Tongue (tissue), 2 donors: ENCODE measurements around the gene PRMT2. TPM values are rescaled to one million over a fixed set of nuclear protein-coding genes. Genes with fewer than 3 reads are reported as not detected.
"Not testable (repeated sequence)": the region's sequence is repeated elsewhere in the genome, so short reads cannot be mapped to it uniquely, and the experiment has no call there.

Source experiments
- DNase-seq: peaks from one replicate; pipeline ENCODE4 v3.0.0-alpha.2; 2015
- total RNA-seq: library from RNA; depleted of rRNA; stranded (reverse); fragments of >200 nt; gene quantifications from one replicate; pipeline ENCODE4 v1.2.3, GENCODE V29; 2014

The PRMT2 gene
- total RNA-seq, 1 donor from 2014 or later = 128 TPM

DNA sequence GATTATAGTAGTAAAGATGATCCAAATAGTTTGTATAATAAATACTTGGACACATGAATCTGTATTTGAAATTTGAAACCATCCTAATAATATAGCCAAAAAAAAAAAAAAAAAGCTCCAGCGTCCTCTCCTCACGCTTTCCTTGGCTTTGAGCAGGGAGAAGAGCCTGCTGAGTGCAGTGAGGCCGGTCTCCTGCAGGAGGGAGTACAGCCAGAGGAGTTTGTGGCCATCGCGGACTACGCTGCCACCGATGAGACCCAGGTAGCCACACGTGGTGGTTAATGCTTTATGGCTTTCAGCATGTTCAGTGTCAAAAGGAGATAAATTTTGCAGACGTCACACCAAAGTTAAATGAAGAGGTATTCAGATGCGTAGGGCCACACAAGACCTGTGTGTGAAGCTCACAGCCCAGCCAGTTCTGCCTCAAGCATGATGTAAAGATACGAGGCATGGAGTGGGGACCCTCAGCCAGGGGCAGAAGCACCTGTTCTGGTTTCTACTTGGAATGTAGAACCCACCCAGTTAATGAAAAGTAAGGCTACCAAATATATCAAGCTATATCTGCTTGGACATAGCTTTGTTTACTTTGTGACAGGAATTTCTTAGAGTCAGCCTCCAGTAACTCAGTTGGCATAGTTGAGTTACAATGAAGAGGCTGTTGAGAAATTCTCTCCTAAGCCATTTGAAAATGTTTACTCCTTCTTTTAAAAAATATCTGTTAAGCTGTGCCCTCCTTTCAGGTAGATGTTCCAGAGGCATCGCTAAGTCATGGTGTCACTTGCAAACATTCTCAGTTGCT is 8.1 kb downstream of the PRMT2 start:
- DNase-seq = no peak

DNA sequence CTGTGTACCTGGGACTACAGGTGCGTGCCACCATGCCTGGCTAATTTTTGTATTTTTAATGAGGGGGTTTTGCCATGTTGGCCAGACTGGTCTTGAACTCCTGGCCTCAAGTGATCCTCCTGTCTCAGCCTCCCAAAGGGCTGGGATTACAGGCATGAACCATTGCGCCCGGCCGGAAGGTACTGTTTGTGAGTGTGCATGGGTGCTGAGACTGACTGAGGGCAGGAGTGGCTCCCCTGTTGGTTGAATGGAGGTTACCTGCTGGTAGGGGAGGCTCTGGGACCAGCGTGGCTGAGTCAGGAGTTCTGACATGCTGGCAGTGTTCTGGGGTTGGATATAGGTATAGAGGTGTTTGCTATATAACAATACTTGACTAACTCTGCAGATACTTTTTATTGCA is 10.4 kb downstream of the PRMT2 start:
- DNase-seq = no peak

DNA sequence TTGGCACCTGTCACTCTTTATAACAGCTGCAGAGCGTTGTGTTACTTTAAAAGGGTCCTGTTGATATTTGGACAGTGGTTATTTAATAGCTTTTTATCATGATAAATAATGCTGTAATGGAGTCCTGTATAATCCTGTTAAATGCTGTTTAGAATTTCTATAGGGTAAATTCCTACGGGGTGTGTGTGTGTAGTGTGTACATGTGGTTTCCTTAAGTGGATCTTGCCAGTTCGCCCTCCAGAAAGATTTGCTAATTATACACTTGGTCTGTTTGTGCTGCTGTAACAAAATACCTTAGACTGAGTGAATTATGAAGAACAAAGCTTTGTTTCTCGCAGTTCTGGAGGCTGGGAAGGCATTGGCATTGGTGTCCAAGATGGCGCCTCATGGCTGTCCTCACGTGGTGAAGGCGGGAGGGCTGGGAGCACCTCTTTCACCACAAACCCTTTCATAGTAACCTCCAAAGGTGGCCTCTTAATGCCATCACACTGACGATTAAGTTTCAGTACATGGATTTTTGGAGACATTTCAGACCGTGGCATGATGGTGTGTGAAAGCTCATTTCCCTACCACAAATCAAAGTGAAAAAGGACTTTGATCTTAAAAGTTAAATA is 11.2 kb downstream of the PRMT2 start:
- DNase-seq = no peak

DNA sequence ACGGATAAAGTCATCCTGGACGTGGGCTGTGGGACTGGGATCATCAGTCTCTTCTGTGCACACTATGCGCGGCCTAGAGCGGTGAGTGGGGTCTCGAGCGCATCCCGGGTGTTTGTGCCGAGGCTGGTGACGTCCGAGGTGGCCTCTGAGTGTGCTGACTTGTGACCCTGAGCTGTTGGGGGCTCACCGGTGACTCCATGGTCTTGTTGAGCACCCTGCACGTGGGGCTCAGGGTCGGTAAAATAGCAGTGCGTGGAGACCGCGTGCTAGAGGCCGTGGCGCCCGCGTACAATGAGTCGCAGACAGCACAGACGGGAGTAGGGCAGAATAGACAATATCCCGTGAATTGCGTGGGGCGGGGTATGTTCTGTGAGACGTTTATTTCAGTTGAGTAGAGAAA is 13.1 kb downstream of the PRMT2 start:
- DNase-seq = no peak

DNA sequence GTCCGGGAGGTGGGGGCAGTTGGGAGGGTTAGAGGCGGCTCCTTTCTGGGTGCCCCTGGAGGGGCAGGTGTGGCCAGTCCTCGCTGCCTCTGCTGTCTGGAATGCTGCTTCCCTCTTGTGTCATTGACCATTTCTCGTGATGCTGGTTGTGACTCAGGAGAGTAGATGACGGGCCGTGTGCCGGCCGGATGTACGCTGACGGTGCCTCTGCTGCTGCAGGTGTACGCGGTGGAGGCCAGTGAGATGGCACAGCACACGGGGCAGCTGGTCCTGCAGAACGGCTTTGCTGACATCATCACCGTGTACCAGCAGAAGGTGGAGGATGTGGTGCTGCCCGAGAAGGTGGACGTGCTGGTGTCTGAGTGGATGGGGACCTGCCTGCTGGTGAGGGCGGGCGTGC is 13.9 kb downstream of the PRMT2 start:
- DNase-seq = no peak

DNA sequence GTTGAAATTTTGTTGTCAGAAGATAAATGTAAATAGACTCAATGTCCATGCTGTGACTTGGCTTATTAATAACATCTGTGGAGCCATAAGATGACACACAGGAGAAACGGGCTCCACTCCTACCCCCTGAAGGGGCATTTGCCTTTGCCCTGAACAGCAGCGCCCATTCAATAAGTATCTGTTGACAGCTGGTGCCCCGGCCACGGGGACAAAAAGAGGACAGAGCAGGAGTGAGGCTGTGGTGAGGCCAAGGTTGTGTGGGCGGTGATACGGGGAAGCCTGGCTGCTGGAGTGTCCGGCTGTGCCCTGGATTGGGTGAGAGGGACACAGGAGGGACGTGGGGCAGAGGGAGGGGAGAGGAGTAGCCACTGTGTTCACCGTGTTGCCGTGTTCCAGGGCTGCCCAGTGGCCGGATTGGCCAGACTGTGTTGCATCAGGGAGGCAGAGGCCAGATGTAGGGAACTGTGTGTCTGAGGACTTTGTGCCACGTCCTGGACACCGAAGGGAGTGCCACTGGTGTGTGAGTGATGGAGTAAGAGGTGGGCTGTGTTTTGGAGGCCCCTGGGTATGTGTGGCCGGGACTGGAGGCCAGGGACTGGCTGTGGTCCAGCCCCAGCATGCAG is 15.1 kb downstream of the PRMT2 start:
- DNase-seq = no peak

DNA sequence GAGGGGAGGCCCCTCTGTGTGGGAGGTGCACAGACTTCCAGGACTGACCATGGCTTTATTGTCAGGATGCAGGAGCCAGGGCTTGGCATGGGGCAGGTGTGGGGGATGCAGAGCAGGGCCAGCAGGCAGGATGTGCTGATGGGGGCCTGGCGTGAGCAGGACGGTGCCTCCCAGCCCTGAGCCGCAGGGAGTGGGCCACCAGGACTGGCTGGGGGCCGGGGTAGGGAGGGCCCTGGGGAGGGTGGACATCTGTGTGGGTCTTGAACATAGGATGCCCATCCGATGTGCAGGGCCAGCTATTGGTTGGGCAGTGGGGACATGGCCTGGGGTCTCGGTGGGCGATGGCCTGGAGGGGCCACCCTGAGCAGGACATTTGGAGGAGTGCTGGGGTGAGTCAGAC is 15.6 kb downstream of the PRMT2 start:
- DNase-seq = no peak

DNA sequence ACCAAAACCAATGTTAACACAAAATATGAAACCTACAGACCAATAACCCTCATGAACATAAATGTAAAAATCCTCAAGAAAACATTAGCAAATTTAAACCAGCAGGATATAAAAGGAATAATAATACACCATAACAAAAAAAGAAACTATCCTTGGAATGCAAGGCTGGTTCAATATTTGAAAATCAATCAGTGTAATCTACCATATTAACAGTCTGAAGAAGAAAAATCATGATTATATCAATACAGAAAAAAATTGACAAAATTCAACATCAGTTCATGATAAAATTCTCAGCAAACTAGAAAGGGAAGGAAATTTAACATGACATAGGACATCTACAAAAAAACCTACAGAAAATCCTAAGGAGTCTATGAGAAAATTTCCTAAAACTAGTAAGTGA is 19.8 kb downstream of the PRMT2 start:
- no peak for DNase-seq

DNA sequence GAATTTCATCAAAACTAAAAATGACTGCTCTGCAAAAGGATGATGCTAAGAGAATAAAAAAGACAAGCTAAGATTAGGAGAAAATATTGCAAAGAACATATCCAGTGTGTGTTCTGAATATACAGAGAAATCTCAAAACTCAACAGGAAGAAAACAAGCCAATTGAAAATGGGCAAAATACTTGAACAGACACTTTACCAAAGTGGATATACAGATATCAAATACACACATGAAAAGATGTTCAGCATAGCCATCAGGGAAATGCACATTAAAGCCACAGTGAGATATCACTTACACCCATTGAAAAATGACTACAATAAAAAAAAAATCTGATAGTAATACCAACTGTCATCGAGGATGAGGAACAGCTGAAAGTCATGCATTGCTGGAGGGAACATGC is 21.3 kb downstream of the PRMT2 start:
- DNase-seq = no peak

DNA sequence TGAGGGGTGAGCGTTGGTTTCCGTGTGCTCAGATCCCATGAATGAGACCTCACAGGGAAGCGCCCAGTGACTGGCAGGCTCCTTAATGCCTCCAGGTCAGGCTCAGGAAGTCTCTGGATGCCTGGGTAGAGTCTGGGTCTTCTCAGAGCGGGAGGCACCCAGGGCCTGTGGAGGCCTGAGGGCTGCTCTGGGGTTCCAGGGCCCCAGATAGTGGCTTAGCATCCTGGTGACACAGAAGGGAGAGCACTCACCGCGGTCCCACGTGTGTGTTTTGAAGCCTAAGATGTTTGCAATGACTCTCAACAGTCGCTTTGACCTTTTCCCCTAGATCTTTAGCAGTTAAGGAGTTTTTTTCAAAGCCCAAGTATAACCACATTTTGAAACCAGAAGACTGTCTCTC is 25.0 kb downstream of the PRMT2 start:
- DNase-seq = no peak

DNA sequence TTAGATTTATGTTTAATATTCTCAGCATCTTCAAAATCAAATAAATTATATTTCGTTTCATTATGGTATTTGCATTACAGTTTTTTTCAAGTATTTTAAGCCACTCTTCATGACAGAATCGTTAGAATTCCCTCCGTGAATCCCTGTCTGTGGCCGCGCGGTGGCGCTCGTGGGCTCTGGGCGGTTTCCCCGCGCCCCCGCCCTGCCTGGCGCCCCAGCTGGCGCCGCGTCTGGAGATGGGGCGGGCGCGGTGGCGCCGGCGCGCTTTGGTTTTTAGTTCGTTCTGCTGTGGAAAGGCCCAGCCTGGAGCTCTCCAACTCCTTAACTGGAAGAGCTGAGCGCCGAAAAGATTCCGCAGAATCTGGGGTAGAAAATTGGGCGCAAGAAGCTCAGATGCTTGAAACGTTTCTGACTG is 25.7 kb downstream of the PRMT2 start:
- DNase-seq = peak; percentile 93

DNA sequence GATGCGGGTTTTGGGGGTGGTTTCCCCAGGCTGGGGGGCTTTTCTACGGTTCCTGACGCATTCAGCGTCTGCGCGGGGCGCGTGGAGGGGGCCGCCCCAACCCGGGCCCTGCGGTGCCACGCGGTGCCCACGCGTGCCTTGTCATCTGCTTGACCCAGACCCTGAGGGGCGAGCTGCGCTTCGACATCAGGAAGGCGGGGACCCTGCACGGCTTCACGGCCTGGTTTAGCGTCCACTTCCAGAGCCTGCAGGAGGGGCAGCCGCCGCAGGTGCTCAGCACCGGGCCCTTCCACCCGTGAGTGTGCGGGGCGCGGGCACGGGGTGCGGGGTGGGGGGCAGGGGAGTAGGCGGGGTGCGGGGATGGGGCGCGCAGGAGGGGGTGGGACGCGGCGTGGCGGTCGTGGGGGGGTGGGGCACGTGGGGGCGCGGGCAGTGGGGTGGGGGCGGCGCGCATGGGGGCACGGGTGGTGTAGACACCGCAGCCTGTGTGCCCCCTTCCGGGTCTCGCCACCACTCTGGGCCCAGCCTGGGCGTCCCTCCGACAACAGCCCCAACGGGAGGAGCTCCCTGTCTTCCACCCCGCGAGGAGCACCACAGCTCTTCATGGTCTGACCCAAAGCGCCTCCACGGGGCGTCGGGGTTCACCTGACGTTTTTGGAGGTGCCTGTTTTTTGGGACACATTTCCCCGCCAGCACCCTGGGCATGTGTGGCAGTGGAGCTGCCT is 26.3 kb downstream of the PRMT2 start:
- no peak for DNase-seq

DNA sequence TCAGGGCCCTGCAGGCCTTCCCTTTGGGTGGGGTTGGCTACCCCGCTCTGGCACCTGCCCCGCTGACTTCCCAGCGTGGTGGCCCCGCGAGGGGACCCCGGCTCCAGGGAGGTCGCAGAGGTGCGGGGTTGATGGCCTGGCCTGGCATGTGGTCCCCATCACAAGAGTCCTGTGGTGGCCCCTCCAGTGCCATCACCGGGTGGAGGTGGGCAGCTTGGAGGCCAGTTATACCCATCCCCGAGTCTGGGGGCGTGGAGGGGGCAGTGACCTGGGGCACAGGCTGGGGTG is 26.8 kb downstream of the PRMT2 start:
- DNase-seq = no peak

DNA sequence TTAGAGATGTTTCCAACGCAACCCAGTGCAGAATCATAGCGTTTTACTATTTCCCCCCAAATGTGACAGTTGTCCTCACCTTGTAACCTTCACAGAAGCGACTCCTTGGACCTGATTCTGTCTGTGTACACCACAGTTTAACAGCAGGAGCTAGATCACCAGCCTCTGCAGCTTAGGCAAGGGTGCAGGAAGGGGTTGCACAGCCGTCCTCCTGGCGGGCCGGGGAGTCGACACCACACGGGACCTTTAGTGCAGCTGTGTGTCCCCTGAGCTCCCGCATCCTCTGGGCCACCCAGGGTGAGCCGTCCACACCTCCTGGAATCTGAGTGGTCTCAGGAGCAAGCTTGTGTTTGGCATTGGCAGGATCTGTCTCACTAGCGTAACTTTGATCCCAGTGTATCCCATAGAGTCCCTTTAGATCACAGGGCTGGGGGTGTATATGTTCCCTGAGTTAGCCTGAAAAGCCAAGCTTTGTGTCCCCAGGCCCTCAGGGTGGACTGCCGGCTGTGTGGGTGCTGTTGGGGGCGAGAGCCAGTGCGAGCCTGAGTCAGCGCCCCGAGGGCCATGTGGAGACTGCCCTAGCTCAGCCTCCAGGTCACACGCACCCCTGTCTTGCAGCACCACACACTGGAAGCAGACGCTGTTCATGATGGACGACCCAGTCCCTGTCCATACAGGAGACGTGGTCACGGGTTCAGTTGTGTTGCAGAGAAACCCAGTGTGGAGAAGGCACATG is 27.5 kb downstream of the PRMT2 start:
- no peak for DNase-seq

DNA sequence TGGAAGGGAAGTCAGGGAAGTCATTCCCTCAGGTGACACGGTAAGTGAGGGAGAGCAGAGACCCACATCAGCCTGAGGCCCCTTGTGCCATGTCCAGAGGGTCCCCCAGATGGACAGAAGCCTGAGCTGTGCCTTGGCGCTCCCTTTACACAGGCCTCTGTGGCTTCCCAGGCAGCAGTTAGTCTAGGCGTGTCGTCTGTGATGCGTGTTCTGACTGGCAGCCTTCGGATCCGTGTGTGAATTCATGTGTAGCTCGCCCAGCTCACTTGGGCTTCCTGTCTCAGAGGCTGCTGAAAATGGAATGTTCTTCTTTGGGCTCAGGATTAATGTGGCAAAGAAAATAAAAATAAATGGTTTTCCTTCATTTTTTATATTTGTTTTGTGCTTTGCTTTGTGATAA is 28.3 kb downstream of the PRMT2 start:
- no peak for DNase-seq

DNA sequence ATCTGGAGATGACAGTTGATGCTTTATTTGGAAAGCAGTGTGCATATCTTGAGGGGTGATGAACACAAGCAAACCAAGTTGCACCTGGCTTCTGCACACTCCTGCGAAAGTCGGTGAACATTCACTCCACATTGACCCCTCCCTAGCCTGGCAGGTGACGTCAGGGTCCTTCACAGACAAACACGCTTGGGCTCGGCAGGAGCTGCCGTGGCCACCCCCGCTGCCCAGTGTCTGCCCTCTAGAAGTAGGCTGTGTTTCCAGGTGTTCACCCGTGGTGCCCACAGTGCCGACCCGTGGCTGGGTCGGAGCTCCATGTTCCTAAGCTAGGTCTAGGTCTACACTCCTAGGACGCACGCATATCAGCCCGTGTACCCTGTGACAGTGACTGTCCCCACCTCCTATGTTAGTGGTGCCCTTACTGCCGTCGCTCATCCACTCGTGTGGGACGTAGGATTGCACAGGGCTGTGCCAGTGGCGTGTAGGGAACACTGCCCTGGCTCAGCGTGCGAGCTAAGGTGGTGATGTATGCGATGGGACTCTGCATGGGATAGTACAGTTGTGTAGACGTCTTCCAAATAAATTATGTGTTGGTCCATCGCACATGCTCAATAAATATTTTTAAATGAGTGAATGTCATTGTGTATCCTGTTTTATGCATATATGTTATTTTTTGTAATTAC is 29.0 kb downstream of the PRMT2 start:
- no peak for DNase-seq

DNA sequence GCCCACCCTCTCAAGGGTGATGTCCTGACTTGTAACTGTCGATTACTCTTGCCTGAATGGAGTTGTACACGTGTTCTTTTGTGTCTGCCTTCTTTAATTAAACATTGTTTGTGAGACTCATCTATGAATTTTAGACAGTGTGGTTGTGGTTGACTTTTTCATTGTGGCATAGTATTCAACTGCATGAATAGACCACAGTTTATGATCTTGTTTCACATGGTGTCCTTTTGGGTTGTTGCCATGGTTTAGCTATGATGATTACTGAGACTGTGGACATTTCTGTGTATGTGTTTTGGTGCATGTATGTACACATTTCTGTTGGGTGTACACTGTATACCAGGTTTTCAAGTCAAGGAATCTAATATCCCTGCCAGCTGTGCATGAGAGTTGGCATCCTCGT is 30.1 kb downstream of the PRMT2 start:
- no peak for DNase-seq

DNA sequence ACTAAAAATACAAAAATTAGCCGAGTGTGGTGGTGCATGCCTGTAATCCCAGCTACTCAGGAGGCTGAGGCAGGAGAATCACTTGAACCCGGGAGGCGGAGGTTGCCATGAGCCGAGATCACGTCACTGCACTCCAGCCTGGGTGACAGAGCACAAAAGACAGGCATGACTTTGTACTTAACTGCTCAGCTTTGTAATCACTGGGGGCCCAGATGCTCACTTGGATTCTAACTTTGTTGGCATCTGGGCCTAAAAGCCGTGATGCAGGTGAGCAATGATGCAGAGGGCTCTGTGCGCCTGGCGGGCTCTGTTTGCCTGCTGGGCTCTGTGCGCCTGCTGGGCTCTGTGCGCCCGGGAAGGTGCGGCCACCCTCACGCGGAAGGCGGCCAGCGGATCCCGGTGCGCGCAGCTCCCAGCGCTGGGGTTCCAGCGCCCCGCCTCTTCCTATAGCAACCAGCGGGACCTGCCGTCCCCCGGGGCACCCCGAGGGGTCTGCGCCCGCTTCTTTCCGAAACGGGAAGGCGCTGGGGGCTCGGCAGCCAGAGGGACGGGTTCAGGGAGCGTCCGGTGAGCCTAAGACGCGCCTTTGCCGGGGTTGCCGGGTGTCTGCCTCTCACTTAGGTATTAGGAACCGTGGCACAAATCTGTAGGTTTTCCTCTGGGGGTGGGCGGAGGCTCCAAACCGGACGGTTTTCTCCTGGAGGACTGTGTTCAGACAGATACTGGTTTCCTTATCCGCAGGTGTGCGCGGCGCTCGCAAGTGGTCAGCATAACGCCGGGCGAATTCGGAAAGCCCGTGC is 31.7 kb downstream of the PRMT2 start:
- no peak for DNase-seq

DNA sequence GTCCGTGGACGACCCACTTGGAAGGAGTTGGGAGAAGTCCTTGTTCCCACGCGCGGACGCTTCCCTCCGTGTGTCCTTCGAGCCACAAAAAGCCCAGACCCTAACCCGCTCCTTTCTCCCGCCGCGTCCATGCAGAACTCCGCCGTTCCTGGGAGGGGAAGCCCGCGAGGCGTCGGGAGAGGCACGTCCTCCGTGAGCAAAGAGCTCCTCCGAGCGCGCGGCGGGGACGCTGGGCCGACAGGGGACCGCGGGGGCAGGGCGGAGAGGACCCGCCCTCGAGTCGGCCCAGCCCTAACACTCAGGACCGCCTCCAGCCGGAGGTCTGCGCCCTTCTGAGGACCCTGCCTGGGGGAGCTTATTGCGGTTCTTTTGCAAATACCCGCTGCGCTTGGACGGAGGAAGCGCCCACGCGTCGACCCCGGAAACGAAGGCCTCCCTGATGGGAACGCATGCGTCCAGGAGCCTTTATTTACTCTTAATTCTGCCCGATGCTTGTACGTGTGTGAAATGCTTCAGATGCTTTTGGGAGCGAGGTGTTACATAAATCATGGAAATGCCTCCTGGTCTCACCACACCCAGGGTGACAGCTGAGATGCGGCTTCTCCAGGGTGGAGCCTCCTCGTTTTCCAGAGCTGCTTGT is 32.4 kb downstream of the PRMT2 start:
- DNase-seq = peak; percentile 38

DNA sequence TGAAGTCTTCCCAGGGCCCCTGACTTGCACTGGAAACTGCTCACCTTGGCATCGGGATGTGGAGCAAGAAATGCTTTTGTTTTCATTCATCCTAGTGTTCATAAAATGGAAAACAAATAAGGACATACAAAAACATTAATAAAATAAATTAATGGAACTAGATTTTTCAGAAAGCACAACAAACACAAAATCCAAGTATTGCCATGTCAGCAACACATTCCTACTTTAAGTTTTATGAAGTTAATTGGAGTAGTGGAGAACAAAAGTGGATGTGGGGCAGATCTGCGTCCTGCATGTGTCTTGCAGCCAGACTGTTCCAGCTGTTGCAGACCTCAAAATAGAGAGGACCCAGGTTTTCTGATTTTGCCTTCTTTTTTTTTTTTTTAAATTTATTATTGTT is 32.9 kb downstream of the PRMT2 start:
- no peak for DNase-seq

DNA sequence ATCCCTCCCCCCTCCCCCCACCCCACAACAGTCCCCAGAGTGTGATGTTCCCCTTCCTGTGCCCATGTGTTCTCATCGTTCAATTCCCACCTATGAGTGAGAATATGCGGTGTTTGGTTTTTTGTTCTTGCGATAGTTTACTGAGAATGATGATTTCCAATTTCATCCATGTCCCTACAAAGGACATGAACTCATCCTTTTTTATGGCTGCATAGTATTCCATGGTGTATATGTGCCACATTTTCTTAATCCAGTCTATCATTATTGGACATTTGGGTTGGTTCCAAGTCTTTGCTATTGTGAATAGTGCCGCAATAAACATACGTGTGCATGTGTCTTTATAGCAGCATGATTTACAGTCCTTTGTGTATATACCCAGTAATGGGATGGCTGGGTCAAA is 33.4 kb downstream of the PRMT2 start:
- DNase-seq = not testable (repeated sequence)
